Liver (tissue), 9 donors: ENCODE measurements around the gene RBM28. TPM values are rescaled to one million over a fixed set of nuclear protein-coding genes. Genes with fewer than 3 reads are reported as not detected.
"Not testable (repeated sequence)": the region's sequence is repeated elsewhere in the genome, so short reads cannot be mapped to it uniquely, and the experiment has no call there.

Experiments
- DNase-seq: peaks from one replicate; pipeline ENCODE4 v3.0.0-alpha.2; 2017; ENCODE audit warnings: low spot score
- H3K27ac ChIP-seq, 2 donors: one replicate each; pipeline ENCODE4 v1.7.0; 2013; ENCODE audit warnings: inconsistent platforms in 2 of 2, low read length in 2 of 2, control low read depth in 1 of 2, low read depth in 1 of 2, mild to moderate bottlenecking in 1 of 2
- H3K27me3 ChIP-seq, 4 donors: one replicate each; pipeline versions ENCODE4 v1.6.1 to v1.7.0; 2013; ENCODE audit warnings: low read length in 3 of 4, inconsistent platforms in 1 of 4, mild to moderate bottlenecking in 1 of 4, moderate library complexity in 1 of 4; ENCODE audit not compliant: control insufficient read depth in 4 of 4, insufficient read depth in 4 of 4
- H3K36me3 ChIP-seq, 4 donors: one replicate each; pipeline versions ENCODE4 v1.6.1 to v1.7.0; 2013; ENCODE audit warnings: low read length in 3 of 4, mild to moderate bottlenecking in 3 of 4, low read depth in 1 of 4, moderate library complexity in 1 of 4; ENCODE audit not compliant: control insufficient read depth in 4 of 4, insufficient read depth in 3 of 4
- H3K4me1 ChIP-seq, 4 donors: one replicate each; pipeline versions ENCODE4 v1.6.1 to v1.7.0; 2013; ENCODE audit warnings: low read length in 3 of 4, mild to moderate bottlenecking in 3 of 4, moderate library complexity in 1 of 4; ENCODE audit not compliant: control insufficient read depth in 4 of 4, insufficient read depth in 4 of 4
- H3K4me3 ChIP-seq, 3 donors: one replicate each; pipeline versions ENCODE4 v1.6.1 to v1.7.0; 2013; ENCODE audit warnings: low read length in 3 of 3, control low read depth in 1 of 3, low read depth in 1 of 3, mild to moderate bottlenecking in 1 of 3
- H3K9ac ChIP-seq, 2 donors: one replicate each; pipeline ENCODE4 v1.7.0; 2013; ENCODE audit warnings: low read length in 2 of 2, mild to moderate bottlenecking in 2 of 2, moderate library complexity in 2 of 2, control low read depth in 1 of 2, low read depth in 1 of 2
- H3K9me3 ChIP-seq, 4 donors: one replicate each; pipeline versions ENCODE4 v1.6.1 to v1.7.0; 2013; ENCODE audit warnings: low read length in 3 of 4; ENCODE audit not compliant: control insufficient read depth in 4 of 4
- EGR1 ChIP-seq, 2 donors: IDR thresholded peaks; 2 replicates each; pipeline ENCODE4 v1.6.1; 2016 to 2018; ENCODE audit warnings: antibody characterized with exemption in 2 of 2, low read depth in 2 of 2
- FOXA1 ChIP-seq: IDR thresholded peaks from 2 replicates; pipeline ENCODE4 v1.6.1; 2016; ENCODE audit warnings: antibody characterized with exemption
- FOXA2 ChIP-seq: IDR thresholded peaks from 2 replicates; pipeline ENCODE4 v1.6.1; 2016; ENCODE audit warnings: antibody characterized with exemption
- GABPA ChIP-seq, 2 donors: IDR thresholded peaks in 1 of 2; conservative IDR thresholded peaks in 1 of 2; 2 replicates each; pipeline ENCODE4 v1.6.1; 2016; ENCODE audit warnings: antibody characterized with exemption in 2 of 2, mild to moderate bottlenecking in 1 of 2, moderate library complexity in 1 of 2
- HNF4A ChIP-seq, 2 donors: conservative IDR thresholded peaks; 2 replicates each; pipeline ENCODE4 v1.6.1; 2016; ENCODE audit warnings: antibody characterized with exemption in 2 of 2, mild to moderate bottlenecking in 2 of 2
- HNF4G ChIP-seq: IDR thresholded peaks from 2 replicates; pipeline ENCODE4 v1.6.1; 2016; ENCODE audit warnings: antibody characterized with exemption
- JUND ChIP-seq, 2 donors: IDR thresholded peaks; 2 replicates each; pipeline ENCODE4 v1.6.1; 2016; ENCODE audit warnings: antibody characterized with exemption in 2 of 2
- NR2F2 ChIP-seq: IDR thresholded peaks from 2 replicates; pipeline ENCODE4 v1.6.1; 2016; ENCODE audit warnings: antibody characterized with exemption
- RAD21 ChIP-seq, 2 donors: IDR thresholded peaks; 2 replicates each; pipeline ENCODE4 v1.6.1; 2016; ENCODE audit warnings: antibody characterized with exemption in 2 of 2, mild to moderate bottlenecking in 2 of 2
- RXRA ChIP-seq, 2 donors: IDR thresholded peaks; 2 replicates each; pipeline ENCODE4 v1.6.1; 2017 to 2018; ENCODE audit warnings: antibody characterized with exemption in 2 of 2, mild to moderate bottlenecking in 1 of 2
- SP1 ChIP-seq: IDR thresholded peaks from 2 replicates; pipeline ENCODE4 v1.6.1; 2018; ENCODE audit warnings: antibody characterized with exemption, mild to moderate bottlenecking
- TAF1 ChIP-seq: conservative IDR thresholded peaks from 2 replicates; pipeline ENCODE4 v1.6.1; 2016; ENCODE audit warnings: antibody characterized with exemption, mild to moderate bottlenecking
- YY1 ChIP-seq: IDR thresholded peaks from 2 replicates; pipeline ENCODE4 v1.6.1; 2016; ENCODE audit warnings: antibody characterized with exemption, mild to moderate bottlenecking
- WGBS: extraction: QIAGEN DNeasy Blood & Tissue Kit; methylation state at CpG from one replicate; pipeline ENCODE4 v1.1.7; 2013; 5-methylcytosine and 5-hydroxymethylcytosine counted together
- polyA plus RNA-seq, 2 donors: library from polyadenylated mRNA; stranded (reverse) in 1 of 2; unstranded in 1 of 2; fragments of 200-250 nt in 1 of 2; fragments of >200 nt in 1 of 2; fragmentation: Nextera tagmentation in 1 of 2; extraction: Ambion mirVana in 1 of 2; gene quantifications; one replicate each; pipeline versions ENCODE4 v1.2.1 to v1.2.3, GENCODE V29; 2013 to 2015
- total RNA-seq, 2 donors: library from RNA; depleted of rRNA; stranded (reverse); fragments of >200 nt; gene quantifications; one replicate each; pipeline ENCODE4 v1.2.3, GENCODE V29; 2014
- TF ChIP-seq, protein P1 (sequence below): IDR thresholded peaks from 2 replicates; pipeline ENCODE4 v1.6.1; 2016; ENCODE audit warnings: antibody characterized with exemption, mild to moderate bottlenecking
- TF ChIP-seq, protein P2 (sequence below): IDR thresholded peaks from 2 replicates; pipeline ENCODE4 v1.6.1; 2016; ENCODE audit warnings: antibody characterized with exemption
- TF ChIP-seq, protein P3 (sequence below): IDR thresholded peaks from 2 replicates; pipeline ENCODE4 v1.6.1; 2016; ENCODE audit warnings: antibody characterized with exemption
- TF ChIP-seq, protein P4 (sequence below): fragments of 150-350 bp; IDR thresholded peaks from 2 replicates; pipeline ENCODE4 v1.5.1; 2017; ENCODE audit warnings: improper control_type of control experiment, low read depth, low read length; ENCODE audit not compliant: missing input control
- TF ChIP-seq, protein P5 (sequence below): IDR thresholded peaks from 2 replicates; pipeline ENCODE4 v1.6.1; 2016; ENCODE audit warnings: antibody characterized with exemption
- donor health status: healthy.
- donor health status: healthy.
- donor health status: healthy.
- donor health status: healthy.
- donor health status: healthy.

The RBM28 gene
- total and polyA plus RNA-seq, 4 donors = 3.6 to 16.1 (median 11.7) TPM

DNA sequence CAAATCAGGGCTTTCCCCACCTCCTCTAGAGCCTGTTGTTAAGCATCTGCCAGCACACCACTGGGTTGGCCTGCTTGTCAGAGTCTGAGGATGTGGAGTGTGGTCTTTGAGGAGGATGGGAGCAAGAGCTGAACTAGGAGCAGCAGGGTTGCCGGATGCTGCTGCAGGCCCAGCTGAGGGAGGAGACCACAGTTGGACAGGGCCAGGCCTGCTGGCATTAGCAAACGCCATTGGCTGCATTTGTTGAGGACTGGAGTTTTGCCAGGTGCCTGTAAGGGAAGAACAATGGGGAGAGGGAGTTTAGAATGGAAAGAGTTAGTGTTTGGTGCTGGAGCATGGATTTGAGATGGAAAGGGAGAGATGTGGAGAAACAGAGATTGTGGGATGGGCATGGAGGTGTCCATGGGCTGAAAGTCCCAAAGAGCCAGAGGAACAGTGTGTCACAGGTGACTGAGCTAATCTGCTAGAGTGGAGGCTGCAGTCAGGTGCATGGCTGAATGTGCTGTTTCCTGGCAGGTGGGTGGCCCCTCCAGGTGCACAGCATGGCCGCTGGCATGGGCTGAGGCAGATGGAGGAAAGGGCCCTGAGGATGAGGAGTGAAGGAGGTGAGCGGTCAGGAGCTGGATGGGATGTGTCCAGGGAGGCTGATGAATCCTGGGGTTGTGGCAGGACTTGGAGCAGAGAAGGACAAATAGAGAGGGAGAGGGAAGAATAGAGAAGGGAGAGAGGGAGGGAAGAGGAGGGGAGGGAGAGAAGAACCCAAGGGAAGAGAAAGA, 61.9 kb downstream of the RBM28 start:
- no peak overlapping the region for H3K9ac ChIP-seq
- H3K27me3 ChIP-seq = no peaks in the 10 kb centered on the region
- peaks cover 0 to 2% (median under 1%) of the 10 kb centered on the region in 4 donors for H3K9me3 ChIP-seq
- H3K4me1 ChIP-seq = no peaks in the 10 kb centered on the region
- TF ChIP-seq GABPA (IDR thresholded peaks at IDR 0.05 in 1 of 2, conservative IDR thresholded peaks at IDR 0.05 in 1 of 2) = no peak
- no peak for TF ChIP-seq HNF4A (conservative IDR thresholded peaks at IDR 0.05)
- TF ChIP-seq RAD21 (IDR thresholded peaks at IDR 0.05) = no peak
- TF ChIP-seq, protein P1, sequence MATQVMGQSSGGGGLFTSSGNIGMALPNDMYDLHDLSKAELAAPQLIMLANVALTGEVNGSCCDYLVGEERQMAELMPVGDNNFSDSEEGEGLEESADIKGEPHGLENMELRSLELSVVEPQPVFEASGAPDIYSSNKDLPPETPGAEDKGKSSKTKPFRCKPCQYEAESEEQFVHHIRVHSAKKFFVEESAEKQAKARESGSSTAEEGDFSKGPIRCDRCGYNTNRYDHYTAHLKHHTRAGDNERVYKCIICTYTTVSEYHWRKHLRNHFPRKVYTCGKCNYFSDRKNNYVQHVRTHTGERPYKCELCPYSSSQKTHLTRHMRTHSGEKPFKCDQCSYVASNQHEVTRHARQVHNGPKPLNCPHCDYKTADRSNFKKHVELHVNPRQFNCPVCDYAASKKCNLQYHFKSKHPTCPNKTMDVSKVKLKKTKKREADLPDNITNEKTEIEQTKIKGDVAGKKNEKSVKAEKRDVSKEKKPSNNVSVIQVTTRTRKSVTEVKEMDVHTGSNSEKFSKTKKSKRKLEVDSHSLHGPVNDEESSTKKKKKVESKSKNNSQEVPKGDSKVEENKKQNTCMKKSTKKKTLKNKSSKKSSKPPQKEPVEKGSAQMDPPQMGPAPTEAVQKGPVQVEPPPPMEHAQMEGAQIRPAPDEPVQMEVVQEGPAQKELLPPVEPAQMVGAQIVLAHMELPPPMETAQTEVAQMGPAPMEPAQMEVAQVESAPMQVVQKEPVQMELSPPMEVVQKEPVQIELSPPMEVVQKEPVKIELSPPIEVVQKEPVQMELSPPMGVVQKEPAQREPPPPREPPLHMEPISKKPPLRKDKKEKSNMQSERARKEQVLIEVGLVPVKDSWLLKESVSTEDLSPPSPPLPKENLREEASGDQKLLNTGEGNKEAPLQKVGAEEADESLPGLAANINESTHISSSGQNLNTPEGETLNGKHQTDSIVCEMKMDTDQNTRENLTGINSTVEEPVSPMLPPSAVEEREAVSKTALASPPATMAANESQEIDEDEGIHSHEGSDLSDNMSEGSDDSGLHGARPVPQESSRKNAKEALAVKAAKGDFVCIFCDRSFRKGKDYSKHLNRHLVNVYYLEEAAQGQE = no peak
- TF ChIP-seq, protein P2, sequence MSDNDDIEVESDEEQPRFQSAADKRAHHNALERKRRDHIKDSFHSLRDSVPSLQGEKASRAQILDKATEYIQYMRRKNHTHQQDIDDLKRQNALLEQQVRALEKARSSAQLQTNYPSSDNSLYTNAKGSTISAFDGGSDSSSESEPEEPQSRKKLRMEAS = no peak
- TF ChIP-seq YY1 = no peak
- TF ChIP-seq, protein P3, sequence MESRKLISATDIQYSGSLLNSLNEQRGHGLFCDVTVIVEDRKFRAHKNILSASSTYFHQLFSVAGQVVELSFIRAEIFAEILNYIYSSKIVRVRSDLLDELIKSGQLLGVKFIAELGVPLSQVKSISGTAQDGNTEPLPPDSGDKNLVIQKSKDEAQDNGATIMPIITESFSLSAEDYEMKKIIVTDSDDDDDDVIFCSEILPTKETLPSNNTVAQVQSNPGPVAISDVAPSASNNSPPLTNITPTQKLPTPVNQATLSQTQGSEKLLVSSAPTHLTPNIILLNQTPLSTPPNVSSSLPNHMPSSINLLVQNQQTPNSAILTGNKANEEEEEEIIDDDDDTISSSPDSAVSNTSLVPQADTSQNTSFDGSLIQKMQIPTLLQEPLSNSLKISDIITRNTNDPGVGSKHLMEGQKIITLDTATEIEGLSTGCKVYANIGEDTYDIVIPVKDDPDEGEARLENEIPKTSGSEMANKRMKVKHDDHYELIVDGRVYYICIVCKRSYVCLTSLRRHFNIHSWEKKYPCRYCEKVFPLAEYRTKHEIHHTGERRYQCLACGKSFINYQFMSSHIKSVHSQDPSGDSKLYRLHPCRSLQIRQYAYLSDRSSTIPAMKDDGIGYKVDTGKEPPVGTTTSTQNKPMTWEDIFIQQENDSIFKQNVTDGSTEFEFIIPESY = no peak
- TF ChIP-seq, protein P4, sequence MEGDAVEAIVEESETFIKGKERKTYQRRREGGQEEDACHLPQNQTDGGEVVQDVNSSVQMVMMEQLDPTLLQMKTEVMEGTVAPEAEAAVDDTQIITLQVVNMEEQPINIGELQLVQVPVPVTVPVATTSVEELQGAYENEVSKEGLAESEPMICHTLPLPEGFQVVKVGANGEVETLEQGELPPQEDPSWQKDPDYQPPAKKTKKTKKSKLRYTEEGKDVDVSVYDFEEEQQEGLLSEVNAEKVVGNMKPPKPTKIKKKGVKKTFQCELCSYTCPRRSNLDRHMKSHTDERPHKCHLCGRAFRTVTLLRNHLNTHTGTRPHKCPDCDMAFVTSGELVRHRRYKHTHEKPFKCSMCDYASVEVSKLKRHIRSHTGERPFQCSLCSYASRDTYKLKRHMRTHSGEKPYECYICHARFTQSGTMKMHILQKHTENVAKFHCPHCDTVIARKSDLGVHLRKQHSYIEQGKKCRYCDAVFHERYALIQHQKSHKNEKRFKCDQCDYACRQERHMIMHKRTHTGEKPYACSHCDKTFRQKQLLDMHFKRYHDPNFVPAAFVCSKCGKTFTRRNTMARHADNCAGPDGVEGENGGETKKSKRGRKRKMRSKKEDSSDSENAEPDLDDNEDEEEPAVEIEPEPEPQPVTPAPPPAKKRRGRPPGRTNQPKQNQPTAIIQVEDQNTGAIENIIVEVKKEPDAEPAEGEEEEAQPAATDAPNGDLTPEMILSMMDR = no peak
- TF ChIP-seq HNF4G = no peak
- TF ChIP-seq, protein P5, sequence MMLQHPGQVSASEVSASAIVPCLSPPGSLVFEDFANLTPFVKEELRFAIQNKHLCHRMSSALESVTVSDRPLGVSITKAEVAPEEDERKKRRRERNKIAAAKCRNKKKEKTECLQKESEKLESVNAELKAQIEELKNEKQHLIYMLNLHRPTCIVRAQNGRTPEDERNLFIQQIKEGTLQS = no peak
- no peak for TF ChIP-seq FOXA2
- TF ChIP-seq EGR1 (IDR thresholded peaks at IDR 0.05; ENCODE audit: low read depth in 2 of 2) = no peak
- no peak for TF ChIP-seq FOXA1
- no peak for TF ChIP-seq TAF1
- TF ChIP-seq RXRA (IDR thresholded peaks at IDR 0.05) = no peak
- TF ChIP-seq NR2F2 = no peak
- no peak for TF ChIP-seq SP1
- no peak for TF ChIP-seq JUND (IDR thresholded peaks at IDR 0.05)
- WGBS = 89% methylated on average over 4 of the region's 4 CpGs
- peaks cover 0 to 1% (median 0%) of the 10 kb centered on the region in 4 donors for H3K36me3 ChIP-seq
- no peak overlapping the region for H3K4me3 ChIP-seq
- no peak overlapping the region for H3K27ac ChIP-seq
- DNase-seq = no peak

DNA sequence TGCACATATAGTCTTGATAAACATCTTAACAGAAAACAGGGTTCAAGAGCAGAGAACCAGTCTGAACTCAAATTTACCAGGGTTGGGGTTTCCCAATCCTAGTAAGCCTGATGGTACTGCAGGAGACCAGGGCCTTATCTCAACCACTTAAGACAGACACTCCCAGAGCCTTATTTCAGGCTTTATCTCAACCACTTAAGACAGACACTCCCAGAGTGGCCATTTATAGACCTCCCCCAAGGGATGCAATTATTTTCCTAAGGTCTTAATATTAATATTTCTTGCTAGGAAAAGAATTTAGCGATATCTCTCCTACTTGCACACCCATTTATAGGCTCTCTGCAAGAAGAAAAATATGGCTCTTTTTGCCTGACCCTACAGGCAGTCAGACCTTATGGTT, 63.3 kb downstream of the RBM28 start:
- not testable (repeated sequence) for H3K27ac ChIP-seq, DNase-seq, H3K27me3 ChIP-seq, H3K4me1 ChIP-seq, H3K4me3 ChIP-seq, H3K9me3 ChIP-seq, H3K9ac ChIP-seq, H3K36me3 ChIP-seq
- 84% methylated on average over 1 of the region's 1 CpG for WGBS
